NCI-H524 treated with DMSO at 0.1 percent for 48 hours (cell line): ENCODE results near the gene MIEF2.

Source experiments
- DNase-seq: peaks from one replicate; lab custom pipeline; 2025; lab: John Stamatoyannopoulos, UW

MIEF2 gene

DNA sequence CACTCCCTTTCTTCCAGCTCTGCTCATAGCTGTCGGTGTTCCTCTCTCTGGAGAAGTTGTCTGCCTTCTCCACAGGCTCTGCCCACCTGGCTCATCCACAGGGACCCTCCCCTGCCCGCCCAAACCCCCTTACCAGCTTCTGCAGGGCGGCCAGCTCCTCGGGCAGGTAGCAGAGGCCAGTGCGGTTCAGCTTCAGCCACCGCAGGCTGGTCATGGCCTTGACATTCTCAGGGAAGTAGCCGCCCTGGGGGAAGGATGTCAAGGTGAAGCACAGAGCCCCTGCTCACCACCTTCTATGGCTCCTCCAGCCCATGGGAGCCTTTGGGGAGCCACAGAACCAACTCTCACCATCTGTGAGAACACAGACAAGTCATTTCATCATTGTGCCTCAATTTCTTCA, 3.7 kb upstream of the MIEF2 start:
- DNase-seq: no peak

DNA sequence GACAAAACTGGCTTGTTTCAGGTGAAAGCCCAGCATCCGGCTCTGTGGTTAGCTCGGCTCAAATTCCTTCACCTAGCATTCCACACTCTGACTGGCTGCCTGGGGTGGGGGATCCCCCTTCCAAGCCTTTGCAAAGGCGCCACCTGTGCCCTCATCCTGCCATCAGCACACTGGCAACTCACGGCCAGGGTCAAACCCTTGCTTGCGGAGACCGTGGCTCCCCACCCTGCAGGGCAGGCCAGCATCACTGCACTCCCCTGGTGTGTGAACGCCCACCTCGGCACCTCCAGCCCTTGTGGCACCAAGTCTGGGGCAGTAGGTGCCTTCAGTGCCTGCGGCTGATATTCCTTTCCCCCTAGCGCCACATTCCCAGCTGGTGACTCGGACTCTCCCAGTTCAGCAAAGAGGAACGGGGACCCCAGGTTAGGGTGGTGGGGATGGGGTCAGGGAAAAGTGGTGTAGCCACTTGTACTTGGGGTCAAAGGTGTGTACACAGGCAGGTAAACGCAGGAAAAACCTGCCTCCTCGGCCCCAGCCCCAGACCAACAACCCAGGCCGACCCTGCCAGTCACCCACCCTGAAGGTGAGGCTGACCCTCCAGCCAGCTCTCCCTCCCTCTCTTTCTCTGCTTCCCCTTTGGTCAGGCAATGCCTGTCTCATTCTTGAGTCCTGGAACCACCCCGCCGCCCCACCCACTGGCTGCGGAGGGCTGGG, 3.0 kb upstream of the MIEF2 start:
- no peak for DNase-seq

DNA sequence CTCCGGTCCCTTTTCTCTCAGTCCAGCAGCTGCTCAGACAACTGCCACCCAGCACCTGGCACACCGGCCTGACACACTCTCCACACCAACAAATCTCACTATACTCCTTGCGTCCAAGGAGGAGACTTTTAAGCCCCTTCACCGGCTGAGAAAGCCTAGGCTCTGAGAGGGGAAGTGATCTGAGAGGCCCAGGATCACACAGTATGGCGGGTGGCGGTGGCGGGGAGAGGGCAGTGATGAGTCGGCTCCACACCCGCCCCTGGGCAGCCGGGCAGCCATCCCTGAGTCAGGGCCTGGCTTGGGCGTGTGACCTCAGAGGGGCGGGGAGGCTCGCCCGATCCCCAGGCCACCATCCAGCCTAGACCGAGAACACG, 2.5 kb upstream of the MIEF2 start:
- DNase-seq: no peak

DNA sequence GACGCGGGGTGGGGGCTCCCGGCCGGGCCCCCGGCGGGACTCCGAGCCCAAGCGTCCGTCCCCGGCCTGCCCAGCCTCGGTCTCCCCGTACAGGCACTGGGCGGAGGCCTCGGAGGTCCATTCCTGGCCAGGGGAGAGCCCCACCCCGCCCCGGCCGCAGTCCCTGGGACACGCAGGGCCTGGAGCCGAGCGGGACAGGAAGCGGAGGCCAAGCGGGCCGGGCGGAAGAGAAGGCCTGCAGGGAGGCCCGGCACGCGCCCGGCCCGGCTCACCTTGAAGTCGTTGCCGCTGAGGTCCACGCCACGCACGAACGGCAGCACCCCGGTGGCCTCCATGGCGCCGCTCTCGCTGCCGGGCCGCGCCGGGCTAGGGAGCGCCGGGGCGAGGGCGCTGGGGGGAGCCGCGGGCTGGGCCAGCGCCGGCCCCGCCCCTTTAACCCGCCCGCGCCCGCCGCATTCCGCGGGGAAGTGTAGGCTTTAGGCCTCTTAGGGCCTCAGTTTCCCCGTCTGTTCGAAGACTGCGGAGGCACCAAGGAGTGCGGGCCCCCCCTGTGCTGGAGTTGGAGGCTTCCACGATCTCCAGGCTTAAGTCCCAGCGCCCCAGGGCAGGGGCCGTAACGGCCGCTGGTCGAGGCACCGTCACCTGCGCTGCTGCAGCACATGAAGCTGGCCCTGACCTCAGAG, 2.0 kb upstream of the MIEF2 start, which contains the start of gene FLII:
Gene FLII (minus strand): TSS at position 383 of the 683 bp plus-strand sequence. CDS start 48 bp downstream, at position 335.
- DNase-seq: no peak

GRCh38 chr17:18259621-18260331, 686 bp upstream of the MIEF2 start:
- no peak for DNase-seq

- no peak for DNase-seq
Observed at GRCh38 chr17:18261146-18261515, 669 bp downstream of the MIEF2 start.

GRCh38 chr17:18261659-18262058, 1.2 kb downstream of the MIEF2 start:
- DNase-seq: no peak

- no peak for DNase-seq
Observed at GRCh38 chr17:18262111-18262510, 1.6 kb downstream of the MIEF2 start.

- DNase-seq: no peak
Observed at GRCh38 chr17:18262641-18263040, 2.2 kb downstream of the MIEF2 start.

GRCh38 chr17:18263885-18264682, 3.6 kb downstream of the MIEF2 start:
- no peak for DNase-seq

- DNase-seq: no peak
Observed at GRCh38 chr17:18267366-18267765, 6.9 kb downstream of the MIEF2 start.

- no peak for DNase-seq
Observed at GRCh38 chr17:18267927-18268711, 7.7 kb downstream of the MIEF2 start.

DNA sequence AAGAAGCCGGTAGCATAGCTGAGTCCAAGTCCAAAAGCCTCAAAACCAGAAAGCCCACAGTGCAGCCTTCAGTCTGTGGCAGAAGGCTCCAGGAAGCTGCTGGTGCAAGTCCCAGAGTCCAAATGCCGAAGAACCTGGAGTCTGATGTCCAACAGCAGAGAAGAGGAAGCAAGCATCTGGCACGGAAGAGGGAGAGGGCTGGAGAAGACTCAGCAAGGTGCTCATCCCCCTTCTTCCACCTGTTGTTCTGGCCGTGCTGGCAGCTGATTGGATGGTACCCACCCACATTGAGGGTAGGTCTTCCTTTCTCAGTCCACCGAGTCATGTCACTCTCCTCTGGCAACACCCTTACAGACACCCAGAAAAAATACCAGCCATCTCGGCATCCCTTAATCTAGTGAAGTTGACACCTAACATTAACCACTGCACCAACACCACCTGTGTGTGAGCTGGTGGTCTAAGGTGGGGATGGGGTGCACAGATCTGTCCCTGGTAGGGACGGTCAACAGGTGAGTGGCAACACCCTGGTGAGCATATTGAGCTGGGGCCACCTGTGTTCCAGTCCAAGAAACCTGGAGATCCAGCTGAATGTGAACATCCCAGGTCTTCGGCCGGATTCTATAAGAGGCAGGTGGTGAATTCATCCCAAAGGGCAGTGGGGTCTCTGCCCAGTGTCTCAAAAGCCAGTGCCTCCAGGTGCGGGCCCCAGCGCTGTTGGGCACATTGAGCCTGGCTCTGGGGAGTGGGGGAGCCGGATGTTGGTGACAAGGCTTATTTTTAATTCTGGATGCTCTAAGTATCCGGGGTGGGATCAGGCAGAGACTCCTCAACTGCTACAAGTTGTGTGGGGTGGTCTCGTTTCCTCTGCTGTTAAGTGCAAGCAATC, 9.8 kb downstream of the MIEF2 start:
- no peak for DNase-seq

DNA sequence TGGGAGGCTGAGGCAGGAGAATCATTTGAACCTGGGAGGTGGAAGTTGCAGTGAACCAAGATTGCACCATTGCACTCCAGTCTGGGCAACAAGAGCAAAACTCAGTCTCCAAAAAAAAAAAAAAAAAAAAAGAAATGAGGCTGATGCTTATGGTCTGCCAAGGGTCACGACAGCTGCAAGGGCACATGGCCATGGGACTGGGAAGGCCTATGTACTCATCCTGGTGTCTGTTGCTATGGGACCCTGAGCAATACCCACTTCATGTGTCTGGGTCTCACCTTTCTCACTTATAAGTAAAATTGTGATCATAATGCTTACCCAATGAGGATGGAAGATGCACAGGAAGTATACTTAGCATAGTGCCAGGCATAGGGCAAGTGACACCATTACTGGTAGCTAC, 16.6 kb downstream of the MIEF2 start:
- DNase-seq: no peak

GRCh38 chr17:18278867-18279266, 18.4 kb downstream of the MIEF2 start:
- no peak for DNase-seq

DNA sequence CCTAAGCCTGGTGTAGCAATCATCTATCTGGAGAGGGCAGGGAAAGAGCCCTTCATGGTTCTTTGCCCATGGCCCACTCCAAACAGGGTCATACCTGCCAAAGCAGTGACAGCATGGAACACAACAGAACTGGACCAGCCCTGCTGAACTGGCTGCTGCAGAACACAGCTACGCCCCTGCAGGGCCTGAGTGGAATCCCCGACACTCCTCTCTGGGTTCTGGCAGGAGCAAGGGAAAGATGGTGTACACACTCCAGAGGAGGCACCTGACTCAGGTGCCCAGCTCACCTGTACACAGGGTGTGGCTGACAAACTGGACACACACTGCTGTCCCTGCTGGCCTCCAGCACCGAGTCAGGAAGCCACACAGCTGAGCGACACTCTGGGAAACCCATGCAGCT, 19.8 kb downstream of the MIEF2 start:
- no peak for DNase-seq

DNA sequence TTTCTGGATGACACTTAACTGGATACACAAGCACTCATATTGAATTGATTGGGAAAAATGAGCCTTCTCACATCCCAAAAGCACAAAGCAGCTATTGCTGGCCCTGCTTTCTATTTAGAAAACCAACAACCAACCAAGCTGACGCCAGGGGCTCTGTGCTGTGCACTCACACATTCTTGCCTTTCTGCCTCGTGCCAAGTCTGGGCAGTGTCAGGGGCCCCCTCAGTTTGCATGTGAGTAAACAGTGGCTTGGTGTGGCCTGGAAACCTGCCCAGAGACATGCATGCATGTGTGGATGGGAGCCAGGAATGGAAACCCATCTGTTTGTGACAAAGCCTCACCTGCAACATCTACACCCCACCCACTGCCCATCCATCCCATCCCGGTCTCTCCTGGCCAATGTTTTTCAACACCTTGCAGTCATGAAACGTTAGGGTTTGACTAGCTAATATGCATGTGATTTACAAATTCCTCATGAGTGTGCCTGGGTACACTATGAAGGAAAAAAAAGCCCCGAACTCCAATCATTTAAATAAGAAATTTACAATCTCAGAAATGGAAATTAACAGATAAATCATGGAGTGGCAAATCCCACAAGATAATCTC, 20.4 kb downstream of the MIEF2 start:
- no peak for DNase-seq

DNA sequence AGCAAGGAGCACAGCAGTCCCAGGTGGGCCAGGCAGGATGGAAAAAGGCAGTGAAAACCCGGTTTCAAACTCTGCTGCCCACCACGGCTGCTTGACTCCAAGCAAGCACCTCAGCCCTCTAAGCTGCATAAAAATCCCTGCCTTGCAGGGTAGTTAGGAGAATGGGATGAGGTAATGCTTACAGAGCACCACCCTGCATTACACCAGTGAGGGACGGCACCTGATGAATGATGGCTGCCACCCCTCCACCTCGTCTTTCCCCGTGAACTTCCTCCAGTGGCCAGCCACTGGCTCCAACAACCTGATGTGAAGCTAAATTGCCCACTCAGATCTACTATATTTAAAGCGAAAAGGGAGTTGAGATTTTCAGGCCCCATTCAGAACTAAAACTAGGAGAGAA, 21.3 kb downstream of the MIEF2 start:
- no peak for DNase-seq

GRCh38 chr17:18285296-18285695, 24.8 kb downstream of the MIEF2 start:
- DNase-seq: no peak
